ENCODE data around the gene APLN.

DNA sequence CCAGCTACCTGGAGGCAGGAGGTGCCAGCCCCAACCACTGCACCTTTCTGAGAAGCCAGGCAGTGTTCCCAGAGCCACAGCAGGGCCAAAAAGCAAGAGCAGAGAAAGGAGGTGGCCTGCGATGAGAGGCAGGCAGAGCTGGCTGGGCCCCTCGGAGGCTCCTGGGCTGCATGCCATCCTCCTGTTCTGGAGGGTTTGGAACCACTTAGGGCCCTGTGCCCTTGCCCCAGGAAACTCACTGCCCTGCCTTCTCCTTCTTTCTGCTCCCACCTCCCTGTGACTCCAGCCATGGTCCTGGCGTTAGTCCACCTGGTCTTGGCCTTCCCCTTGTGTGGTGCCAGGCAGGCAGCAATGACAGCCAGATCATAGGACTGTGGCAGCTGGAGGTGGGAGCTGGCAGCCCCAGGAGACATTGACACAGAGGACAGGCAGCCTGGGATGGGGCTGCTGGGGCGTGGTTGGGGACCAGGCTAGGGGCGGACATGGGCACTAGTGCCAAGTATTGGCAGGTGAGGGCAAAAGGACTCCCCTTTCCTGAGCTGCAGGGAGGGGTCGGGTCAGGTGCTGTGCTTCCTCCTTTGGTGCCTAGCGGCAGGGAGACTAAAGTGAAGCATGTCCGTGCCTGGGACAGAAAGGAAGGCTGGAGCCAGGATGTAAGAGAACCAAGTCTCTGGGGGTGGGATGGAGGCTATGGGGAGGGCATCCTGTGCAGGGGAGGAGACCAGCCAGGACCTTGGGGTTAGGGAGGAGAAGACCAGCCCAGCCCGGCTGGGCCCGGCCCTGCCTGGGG, 1.4 kb downstream of the APLN start:
- no peak for TF ChIP-seq POLR2A (IDR thresholded peaks at IDR 0.05; ENCODE audit: low read depth, low read length)
- TF ChIP-seq TAF1 (IDR thresholded peaks at IDR 0.05; ENCODE audit: borderline replicate concordance, low read depth, low read length), result no peak
- TF ChIP-seq POLR2AphosphoS5 (IDR thresholded peaks at IDR 0.05; ENCODE audit: low read depth, low read length), result no peak
